Tongue (tissue), 2 donors: ENCODE measurements around the gene GAREM1. TPM values are rescaled to one million over a fixed set of nuclear protein-coding genes. Genes with fewer than 3 reads are reported as not detected.
"Not testable (repeated sequence)": the region's sequence is repeated elsewhere in the genome, so short reads cannot be mapped to it uniquely, and the experiment has no call there.

Experiments
- DNase-seq: peaks from one replicate; pipeline ENCODE4 v3.0.0-alpha.2; 2015
- total RNA-seq: library from RNA; depleted of rRNA; stranded (reverse); fragments of >200 nt; gene quantifications from one replicate; pipeline ENCODE4 v1.2.3, GENCODE V29; 2014

Gene GAREM1
- total RNA-seq, 1 donor from 2014 or later, result 14.0 TPM

DNA sequence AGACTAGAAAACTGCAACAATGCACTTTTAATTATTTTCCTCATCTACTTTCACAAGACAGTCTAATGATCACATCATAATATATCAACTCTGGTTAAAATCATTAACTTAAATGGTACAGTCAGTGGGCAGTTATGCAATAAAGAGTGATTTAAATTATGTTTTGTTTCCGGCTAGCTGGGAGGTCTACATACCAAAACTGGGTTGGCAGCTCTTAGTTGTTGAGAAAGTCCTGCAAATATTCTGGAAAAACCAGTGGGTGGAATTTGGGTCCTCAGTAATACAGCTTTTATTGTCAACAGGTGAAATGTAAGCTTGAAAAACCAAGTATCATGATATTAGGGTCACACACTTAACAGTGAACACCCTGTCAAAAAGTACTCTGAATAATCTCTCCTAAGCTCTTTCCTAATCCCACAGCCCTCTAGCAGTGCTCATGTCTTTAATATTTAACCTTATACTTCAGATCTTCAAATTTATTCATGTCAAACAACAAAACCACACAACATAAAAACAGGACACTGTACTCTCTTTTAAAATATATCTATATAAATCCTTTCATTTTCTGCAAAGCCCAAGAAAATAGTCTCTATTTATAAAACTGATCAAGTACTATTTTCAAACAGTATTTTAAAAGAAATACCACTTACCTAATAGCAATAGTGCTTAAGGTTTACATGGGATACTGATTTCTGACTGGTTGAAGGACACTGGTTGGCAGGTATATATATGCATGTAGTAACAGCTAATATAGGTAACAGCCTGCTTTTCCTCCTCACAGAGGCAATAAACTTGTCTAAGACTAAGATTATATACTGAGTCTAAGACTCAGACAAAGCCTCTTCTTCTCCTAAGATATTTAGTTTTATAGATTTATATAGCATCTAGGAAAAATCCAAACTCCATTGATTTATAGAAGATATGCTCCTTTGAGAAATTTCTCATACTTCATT, 103.8 kb downstream of the GAREM1 start:
- DNase-seq, result no peak

DNA sequence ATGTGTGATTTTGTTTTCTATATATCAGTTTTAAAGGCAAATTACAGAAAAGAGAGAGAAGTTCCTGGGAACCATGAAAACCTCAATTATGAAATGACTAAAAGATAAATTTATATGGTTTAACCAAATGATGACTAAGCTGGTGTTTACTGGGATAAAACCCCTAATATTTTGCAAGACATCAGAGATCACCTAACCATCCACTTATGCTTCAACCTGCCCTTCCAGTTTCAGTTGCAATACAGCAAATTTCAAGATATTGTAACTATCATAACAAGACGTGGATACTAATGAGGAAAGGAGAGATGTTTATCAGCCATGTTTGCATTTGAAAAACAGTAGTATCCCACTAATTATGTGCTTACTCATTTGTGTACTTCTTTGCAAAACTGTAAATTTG, 108.2 kb downstream of the GAREM1 start:
- no peak for DNase-seq

DNA sequence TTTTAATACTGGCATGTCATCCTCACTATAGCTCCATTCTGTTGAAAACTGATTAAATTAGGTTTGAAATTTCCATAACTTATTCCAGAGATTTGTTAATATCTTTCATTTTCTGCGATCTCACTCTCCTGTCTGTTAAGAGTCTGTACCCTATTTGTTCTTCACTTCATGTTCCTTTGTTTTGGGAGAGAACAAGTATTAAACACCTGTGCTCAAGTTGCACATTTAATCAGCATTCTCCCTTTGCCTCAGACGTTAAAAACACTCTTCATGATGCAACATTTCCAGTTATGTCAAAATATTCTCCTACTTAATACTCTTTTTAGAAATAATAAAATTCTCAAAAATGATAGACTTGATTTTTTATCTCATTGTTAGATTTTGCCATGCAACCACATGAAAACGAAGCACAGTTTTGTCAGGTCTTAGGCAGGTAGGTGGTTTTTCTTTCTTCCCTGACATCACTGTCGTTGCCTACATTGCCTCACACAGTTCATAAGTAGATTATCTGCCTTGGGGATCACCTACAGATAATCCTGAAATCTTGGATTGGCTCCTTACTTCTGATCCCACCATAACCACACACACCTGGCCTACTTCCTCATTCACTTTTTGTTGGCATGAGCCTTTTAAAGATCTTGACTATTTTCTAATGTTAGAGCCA, 109.9 kb downstream of the GAREM1 start:
- no peak for DNase-seq

DNA sequence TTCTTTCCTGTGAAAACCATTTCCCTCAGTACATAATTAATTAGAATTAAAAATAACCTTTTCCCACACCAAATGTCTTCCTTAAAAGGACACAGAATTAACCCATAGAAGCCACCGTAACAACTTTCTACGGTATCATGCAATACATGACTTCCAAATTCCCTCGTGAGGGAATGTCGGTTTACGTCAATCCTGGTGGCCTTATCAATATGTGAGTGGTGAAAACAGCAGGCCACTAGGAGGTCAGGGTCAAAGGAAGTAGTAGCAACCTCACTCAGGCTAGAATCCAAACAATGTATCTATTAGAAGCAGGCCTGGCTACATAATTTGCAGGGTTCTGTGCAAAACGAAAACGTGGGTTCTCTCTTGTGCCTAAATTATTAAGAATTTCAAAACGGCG, 112.2 kb downstream of the GAREM1 start:
- no peak for DNase-seq

DNA sequence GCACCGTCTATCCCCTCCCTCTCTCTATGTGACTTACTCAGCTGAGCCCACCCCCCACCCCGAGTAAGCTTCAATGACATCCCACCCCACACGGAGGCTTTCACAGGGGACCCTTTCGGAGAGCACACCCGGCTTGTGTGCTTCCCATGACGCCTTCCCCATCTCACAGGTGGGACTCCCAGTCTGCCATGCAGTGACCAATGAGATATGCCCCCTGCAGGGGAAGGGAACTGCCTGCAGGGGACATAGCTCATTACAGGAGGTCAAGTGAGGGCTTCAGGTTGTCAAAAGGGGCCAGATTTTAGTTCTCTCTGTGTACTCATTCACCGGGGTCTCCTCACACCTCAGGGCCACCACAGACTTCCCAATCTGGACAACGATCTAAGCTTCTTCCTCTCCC, 112.6 kb downstream of the GAREM1 start:
- no peak for DNase-seq

DNA sequence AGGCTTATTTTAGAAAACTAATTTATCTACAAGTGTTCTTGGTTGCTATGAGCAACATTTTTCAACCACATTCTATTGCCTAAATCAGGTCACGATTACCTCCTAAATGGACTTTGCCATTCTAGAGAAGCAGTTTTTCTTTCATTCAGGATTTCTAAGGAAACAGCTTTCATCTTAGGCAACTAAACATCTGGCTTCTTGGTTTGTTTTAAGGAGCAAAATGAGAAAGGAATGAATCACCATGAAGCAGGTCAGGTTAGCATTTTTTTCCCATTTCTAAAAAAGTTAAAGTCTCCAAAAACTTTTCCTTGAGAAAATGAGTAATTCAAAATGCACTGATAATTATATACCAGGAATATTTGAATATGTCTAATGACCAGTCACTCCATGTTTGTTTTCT, 114.8 kb downstream of the GAREM1 start:
- DNase-seq, result no peak

DNA sequence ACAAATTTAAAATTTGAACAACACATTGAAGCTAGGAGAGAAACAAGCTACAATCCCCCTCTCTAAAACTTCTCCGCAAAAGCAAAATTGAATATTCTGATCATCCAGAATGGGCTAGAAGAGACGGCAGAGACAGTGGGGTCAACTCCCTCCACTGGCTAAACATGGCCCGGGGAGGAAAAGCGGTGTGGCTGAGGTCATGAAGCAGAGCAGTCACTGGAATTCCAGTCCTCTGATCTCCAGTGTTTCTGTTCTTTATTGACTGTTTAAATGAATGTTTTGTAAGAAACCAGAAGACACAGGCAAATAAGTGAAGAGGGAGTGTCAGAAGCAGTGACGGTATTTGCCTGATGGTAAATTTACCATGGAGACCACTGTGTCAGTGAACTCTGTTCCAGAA, 116.2 kb downstream of the GAREM1 start:
- DNase-seq, result no peak

DNA sequence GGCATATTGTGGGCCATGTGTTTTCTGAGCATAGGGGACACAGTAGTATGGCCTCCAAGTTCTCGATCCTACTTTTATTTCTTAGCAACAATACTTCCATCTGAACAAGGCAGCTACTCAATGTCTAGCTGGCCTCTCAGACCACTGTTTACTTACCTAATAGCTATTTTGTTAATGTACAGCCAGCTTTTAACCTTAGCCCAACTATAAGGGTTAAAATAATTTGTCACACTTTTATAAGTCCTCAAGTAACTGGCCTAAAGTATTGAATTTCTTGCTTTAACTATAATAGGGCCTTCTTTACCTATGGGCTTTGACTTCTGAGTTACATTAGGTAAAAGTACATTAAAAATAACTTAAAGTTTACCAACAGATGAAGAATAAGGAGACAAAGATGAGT, 117.4 kb downstream of the GAREM1 start:
- DNase-seq, result no peak

DNA sequence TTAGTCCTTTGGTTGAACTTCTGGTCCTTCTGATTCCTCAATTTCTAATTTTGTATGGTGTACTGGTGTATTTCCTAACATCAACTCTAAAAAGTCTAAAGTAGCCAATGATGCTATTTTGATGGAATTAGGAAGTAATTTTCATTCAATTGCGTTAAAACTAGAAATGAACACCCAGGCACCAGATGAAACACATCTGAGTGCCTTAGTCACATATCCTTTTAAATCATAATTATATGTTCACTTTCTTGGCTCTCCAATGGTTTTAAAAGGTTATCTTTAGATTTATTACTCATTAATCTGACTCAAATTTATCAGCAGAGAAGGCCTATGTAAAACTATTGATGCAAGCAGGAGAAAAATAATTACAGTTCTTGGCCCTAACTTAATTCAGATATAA, 119.7 kb downstream of the GAREM1 start:
- DNase-seq, result no peak

DNA sequence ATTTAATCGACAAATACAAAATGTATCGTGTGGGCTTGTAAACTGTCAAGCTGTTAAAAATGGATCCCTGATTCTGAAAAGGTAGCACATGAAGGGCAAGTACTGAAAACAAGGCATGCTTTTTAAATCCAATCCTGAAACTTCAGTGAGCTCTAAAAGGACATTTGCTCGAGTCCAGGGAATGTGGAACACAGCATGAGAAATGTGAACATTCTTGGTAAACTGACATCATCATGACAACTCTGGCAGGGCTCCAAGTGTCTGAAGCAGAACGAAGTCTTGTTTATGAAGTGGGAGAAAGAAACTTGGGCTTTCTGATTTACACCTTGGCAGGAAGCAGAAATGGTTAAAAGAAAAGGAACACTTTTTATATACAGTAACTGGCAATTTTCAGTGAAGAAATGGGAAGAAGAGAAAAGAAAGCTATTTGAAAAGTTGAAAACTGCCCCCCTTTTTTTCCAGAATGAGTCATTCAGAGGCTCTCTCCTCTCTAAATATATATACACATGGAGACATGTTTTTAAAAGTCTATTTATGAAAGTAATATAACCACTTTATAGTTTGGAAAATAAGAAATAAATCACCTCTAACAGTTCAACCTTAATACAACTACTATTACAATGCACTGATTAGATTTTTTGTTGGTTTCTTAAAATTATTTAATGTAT, 120.8 kb downstream of the GAREM1 start:
- DNase-seq, result peak; percentile 96

DNA sequence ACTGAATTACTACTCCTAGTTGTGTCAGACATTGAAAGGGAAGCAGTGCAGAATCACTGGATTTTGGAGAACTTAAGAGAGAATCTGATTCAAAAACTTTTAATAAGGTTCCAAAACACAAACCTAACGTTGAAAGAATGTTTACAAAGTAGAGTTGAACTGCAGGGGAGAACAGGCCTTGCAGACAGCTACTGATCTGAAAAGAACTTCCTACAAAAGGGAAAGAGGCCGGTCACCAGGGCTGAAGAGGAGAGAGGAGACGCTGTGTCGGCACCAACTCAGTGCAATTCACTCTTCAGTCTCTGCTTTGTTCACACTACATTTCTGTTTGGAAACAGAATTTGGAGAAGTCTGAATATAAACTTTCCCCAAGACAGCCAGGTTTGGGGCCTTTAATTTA, 124.0 kb downstream of the GAREM1 start:
- DNase-seq, result peak; percentile 45

DNA sequence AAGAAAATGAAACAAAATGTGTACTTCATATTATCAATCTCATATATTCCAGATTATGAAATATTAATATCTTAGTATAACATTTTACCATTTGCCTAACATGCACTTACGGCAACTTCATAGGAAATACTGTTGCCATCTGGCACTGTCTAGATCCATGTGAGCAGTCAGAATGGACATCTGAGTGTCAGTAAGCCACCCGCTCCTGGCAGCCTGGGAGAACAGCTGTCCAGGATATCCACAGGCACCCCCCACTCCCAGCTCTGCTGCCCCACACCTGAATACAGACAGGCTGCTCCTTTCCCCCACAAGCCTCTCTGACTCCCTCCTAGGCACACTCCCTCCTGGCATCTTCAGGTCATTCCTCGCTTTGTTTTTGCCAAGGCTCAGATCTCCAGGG, 127.0 kb downstream of the GAREM1 start:
- peak; percentile 45 for DNase-seq

DNA sequence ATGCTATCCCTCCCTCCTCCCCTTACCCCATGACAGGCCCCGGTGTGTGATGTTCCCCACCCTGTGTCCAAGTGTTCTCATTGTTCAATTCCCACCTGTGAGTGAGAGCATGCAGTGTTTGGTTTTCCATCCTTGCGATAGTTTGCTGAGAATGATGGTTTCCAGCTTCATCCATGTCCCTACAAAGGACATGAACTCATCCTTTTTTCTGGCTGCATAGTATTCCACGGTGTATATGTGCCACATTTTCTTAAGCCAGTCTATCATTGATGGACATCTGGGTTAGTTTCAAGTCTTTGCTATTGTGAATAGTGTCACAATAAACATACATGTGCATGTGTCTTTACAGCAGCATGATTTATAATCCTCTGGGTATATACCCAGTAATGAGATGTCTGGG, 129.6 kb downstream of the GAREM1 start:
- not testable (repeated sequence) for DNase-seq

DNA sequence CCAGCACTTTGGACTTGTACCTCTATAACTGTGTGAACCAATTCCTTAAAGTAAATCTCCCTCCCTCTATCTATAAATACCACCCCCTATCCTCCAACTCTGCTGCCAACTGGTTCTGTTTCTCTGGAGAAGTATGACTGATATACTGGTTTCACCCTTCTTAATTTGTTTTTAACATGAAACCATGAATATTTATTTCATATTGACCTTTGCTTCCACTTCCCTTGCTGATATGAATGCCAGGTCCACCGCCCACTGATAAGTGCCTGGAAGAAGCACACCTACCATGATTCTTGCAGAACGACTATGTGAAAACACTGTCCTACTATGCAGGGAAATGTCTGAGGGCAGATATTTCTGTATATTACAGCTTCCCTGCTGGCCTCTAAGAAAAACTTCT, 131.6 kb downstream of the GAREM1 start:
- no peak for DNase-seq

DNA sequence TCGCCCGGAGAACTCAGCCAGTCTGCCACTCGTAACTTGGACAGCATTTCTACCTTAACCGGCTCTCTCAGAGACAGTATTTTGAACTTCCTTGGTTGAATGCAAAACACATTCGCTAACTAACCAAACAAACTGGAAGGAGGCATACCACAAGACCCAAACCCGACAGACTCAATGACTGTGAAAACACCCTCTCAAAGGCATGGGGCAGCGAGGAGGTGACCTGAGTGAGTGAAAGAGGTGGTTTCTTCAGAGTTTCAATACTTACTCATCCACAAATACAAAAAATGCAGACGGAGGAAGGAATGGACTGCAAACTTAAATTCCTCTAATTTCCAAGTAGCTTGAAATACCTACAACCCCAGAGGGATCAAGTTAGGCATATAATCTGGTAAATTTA, 132.9 kb downstream of the GAREM1 start:
- DNase-seq, result no peak

DNA sequence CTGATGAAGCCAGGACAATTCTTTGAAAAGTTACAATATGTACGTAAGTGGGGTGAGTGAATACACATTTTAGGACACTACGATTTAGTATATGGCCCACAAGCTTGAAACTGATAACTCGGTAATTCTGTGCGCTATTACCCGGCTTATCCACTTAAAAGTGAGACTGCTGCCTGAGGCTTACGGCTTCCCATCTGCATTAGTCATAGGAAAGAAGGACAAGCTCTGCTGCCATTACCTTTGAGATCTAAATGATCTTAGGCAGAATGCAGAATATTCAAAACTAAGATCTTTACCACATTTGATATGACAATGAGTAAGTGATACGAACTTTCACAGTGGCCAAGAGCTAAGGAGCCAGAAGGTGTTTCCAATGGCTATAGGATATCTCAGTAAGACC, 133.3 kb downstream of the GAREM1 start:
- no peak for DNase-seq

DNA sequence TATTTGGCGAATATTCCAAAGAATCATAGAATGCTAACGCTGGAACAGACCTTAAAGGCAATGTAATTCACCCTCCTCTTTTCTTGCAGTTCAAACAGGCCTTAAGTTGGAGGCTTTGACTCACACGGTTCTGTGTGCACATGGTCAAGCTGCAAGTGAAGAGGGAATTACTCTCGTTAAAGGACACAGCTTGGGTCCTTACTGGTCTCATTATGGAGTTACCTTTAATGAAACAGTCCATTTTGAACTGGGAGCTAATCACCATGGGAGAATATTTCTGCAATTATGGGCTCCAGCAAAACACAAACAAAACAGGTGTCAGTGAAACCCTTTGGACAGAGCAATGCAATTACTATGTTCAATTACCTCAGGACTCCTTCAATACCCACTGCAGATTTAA, 135.5 kb downstream of the GAREM1 start:
- no peak for DNase-seq

DNA sequence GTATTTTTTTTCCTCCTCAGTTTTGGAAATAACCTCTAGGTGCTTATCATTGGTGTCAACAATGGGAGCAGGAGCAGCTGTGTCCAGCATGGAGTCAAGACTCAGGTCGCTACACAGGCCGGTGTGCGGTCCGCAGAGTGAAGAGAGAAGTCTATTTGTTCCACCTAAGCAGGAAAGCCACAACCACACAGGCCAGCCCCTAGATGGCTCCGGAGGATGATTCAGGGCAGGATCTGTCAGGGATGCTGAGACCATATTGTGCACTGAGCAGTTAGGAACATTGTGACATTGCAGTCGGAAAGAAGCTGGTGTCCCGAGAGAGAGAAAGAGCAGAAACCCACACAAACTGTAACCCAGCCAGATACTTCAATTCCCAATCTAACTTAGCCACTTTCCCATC, 136.9 kb downstream of the GAREM1 start:
- DNase-seq, result no peak

DNA sequence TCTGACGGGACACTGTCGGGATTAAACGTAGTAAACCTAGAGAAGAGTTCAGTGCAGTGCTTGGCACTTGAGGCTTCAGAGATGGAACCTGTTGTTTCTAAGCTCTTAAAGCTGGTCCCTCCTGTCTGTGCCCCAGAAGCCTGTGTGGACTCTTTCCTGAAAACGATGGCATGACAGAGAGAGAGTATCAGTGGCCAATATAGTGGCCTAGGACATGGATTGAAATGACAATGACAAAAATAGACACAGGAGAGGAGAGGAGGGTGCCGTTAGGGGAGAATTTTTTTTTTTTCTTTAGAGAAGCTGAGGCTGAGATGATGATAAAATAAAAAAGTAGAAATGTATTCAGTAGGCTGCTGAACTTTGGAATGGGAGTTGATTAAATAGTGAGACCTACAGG, 138.0 kb downstream of the GAREM1 start:
- no peak for DNase-seq

DNA sequence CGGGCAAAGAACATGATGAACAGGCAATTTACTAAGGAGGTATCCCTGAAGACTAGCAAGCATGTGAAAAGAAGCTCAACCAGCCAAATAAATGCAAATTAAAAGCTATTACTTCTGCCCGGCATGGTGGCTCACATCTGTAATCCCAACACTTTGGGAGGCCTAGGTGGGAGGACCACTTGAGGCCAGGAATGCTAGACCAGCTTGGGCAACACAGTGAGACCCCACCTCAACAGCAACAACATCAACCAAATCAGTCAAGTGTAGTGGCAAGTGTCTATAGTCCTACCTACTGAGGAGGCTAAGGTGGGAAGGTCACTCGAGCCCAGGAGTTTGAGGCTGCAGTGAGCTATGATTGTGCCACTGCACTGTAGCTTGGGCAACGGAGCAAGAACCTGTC, 141.7 kb downstream of the GAREM1 start:
- no peak for DNase-seq

DNA sequence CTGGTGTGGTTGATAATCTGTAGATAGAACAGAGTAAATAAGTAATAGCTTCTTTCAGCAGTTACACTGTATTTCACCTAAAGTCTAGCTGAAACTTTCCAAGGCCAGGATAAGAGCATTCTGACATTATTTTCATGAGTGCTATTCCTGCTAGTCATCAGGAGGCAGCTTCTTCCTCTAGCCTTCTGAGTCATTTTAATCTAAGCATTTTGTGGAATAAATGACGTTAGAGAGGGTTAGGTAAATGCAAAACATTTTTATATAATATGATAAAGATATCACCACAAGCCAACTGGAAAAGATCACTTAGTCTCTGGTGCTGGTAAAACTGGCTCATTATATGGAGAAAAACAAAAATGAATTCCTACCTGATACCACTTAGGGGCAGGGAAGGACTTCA, 142.3 kb downstream of the GAREM1 start:
- no peak for DNase-seq

DNA sequence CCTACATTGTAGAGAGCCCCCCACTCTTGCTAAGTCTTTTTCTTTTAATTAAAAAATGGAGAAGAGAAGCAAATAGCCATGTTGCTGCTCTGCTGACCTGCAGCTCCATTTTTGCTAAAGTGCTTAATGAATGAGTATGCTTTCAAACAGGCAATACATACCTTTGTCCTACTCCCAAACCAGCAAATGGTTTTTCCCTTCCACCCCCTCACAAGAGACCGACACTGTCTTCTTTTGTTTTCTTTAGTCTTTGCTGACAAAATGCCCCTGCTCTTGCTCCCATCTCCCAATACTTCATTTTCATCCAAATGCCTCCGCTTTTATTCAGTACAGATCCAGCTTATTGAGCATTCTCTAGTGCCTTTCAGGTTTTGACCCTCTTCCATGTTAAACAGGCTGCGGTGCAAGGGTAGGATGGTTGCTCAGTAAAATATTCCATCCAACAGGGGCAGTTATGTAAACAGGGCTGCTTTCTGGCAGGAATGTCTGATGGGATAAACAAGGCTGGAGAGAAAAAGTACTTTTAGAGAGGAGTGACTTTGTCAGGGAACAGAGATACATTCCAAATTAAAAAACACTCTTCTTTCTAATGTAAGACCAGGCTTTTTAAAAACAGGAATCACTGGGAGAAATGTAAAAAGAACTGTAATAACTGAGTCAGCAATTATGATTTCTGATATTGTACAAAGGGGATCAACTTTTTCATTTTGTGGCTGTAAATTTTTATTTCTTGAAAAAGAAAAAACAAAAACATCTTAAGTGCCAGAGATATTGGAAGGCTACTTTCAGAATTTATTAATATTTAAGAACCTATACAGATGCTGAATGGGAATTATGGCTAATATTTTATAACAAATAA, 144.0 kb downstream of the GAREM1 start:
- DNase-seq, result no peak
